HepG2 (cell line): ENCODE measurements around the gene CDK12. TPM values are rescaled to one million over a fixed set of nuclear protein-coding genes. Genes with fewer than 3 reads are reported as not detected.
A peak's percentile ranks its signal among the peaks of the same experiment; 100 is the strongest.

Source experiments
- CCAR2 ChIP-seq: fragments of 200-400 bp; formaldehyde crosslinking; optimal IDR thresholded peaks from 2 replicates; pipeline ENCODE3; 2018; ENCODE audit warnings: low read depth, mild to moderate bottlenecking, low read length, moderate library complexity
- GABPB1 ChIP-seq: IDR thresholded peaks from 2 replicates; pipeline ENCODE4 v1.6.1; 2016; ENCODE audit warnings: mild to moderate bottlenecking, missing genetic modification reagents, moderate library complexity, missing compliant biosample characterization
- HNRNPH1 ChIP-seq: fragments of 200-400 bp; formaldehyde crosslinking; optimal IDR thresholded peaks from 2 replicates; pipeline ENCODE3; 2017; ENCODE audit warnings: mild to moderate bottlenecking, low read depth, low read length
- HOMEZ ChIP-seq: IDR thresholded peaks from 2 replicates; pipeline ENCODE4 v1.6.1; 2016; ENCODE audit warnings: low read depth
- ISX ChIP-seq: sonication (generic); formaldehyde crosslinking; conservative IDR thresholded peaks from 2 replicates; pipeline ENCODE4 v1.5.0; 2020; ENCODE audit warnings: missing genetic modification reagents
- KDM4B ChIP-seq: sonication (generic); formaldehyde crosslinking; IDR thresholded peaks from 2 replicates; pipeline ENCODE4 v1.4.0; 2020; ENCODE audit warnings: missing genetic modification reagents
- KLF16 ChIP-seq, 2 experiments: sonication (generic) in 1 of 2; formaldehyde crosslinking in 1 of 2; IDR thresholded peaks; 2 replicates each; pipeline versions ENCODE4 v1.6.1 to v1.8.0; 2016 to 2023; ENCODE audit warnings: missing genetic modification reagents in 2 of 2, missing compliant biosample characterization in 1 of 2
- NFKB2 ChIP-seq: sonication (generic); formaldehyde crosslinking; IDR thresholded peaks from 2 replicates; pipeline ENCODE4 v1.4.0; 2020; ENCODE audit warnings: missing genetic modification reagents, borderline replicate concordance
- PAX8 ChIP-seq: sonication (generic); formaldehyde crosslinking; IDR thresholded peaks from 2 replicates; pipeline ENCODE4 v1.8.0; 2022; ENCODE audit warnings: mild to moderate bottlenecking, missing genetic modification reagents, borderline replicate concordance
- SMC3 ChIP-seq: IDR thresholded peaks from 2 replicates; pipeline ENCODE4 v1.6.1; 2011; ENCODE audit warnings: low read length, improper control_type of control experiment
- TSC22D2 ChIP-seq: sonication (generic); formaldehyde crosslinking; IDR thresholded peaks from 2 replicates; pipeline ENCODE4 v1.5.1; 2020; ENCODE audit warnings: missing genetic modification reagents, mild to moderate bottlenecking, borderline replicate concordance
- ZBTB33 ChIP-seq: sonication (generic); formaldehyde crosslinking; IDR thresholded peaks from 2 replicates; pipeline ENCODE4 v1.4.0; 2020; ENCODE audit warnings: missing genetic modification reagents
- ZFP1 ChIP-seq: IDR thresholded peaks from 2 replicates; pipeline ENCODE4 v1.6.1; 2016
- ZNF101 ChIP-seq: sonication (generic); formaldehyde crosslinking; IDR thresholded peaks from 2 replicates; pipeline ENCODE4 v1.4.0; 2020; ENCODE audit warnings: mild to moderate bottlenecking, low read depth, missing genetic modification reagents, borderline replicate concordance
- ZNF343 ChIP-seq: sonication (generic); formaldehyde crosslinking; IDR thresholded peaks from 2 replicates; pipeline ENCODE4 v1.4.0; 2020; ENCODE audit warnings: mild to moderate bottlenecking, missing genetic modification reagents
- ZNF451 ChIP-seq: sonication (generic); formaldehyde crosslinking; IDR thresholded peaks from 2 replicates; pipeline ENCODE4 v1.5.0; 2020; ENCODE audit warnings: mild to moderate bottlenecking, missing genetic modification reagents
- ZNF749 ChIP-seq: sonication (generic); formaldehyde crosslinking; IDR thresholded peaks from 2 replicates; pipeline ENCODE4 v1.8.0; 2022; ENCODE audit warnings: mild to moderate bottlenecking, missing genetic modification reagents, moderate library complexity, borderline replicate concordance
- ZNF83 ChIP-seq: sonication (generic); formaldehyde crosslinking; IDR thresholded peaks from 2 replicates; pipeline ENCODE4 v1.4.0; 2020; ENCODE audit warnings: missing genetic modification reagents, mild to moderate bottlenecking, borderline replicate concordance
- polyA plus RNA-seq, 8 experiments: library from polyadenylated mRNA; depleted of rRNA in 3 of 8; stranded (reverse) in 7 of 8; unstranded in 1 of 8; fragments of >200 nt; fragmentation: Illumina TruSeq in 4 of 8; extraction: Trizol in 4 of 8; gene quantifications; 2 replicates each; pipeline versions ENCODE4 v1.2.1 to v1.2.3, GENCODE V29; 2011 to 2016; ENCODE audit warnings: low read depth in 4 of 8, missing spikeins in 1 of 8, mixed read lengths in 1 of 8; ENCODE audit not compliant: insufficient read depth in 1 of 8
- total RNA-seq, 5 experiments: library from RNA; depleted of rRNA; stranded (reverse); fragments of >200 nt; fragmentation: Illumina TruSeq; extraction: Trizol; gene quantifications; 2 replicates each; pipeline ENCODE4 v1.2.3, GENCODE V29; 2016; ENCODE audit warnings: low read depth in 1 of 5
- TF ChIP-seq, protein P1 (sequence below): sonication (generic); formaldehyde crosslinking; IDR thresholded peaks from 2 replicates; pipeline ENCODE4 v1.5.0; 2020; ENCODE audit warnings: missing genetic modification reagents
- TF ChIP-seq, protein P2 (sequence below): sonication (generic); formaldehyde crosslinking; conservative IDR thresholded peaks from 2 replicates; pipeline ENCODE4 v1.4.0; 2020; ENCODE audit warnings: missing genetic modification reagents
- TF ChIP-seq, protein P3 (sequence below): fragments of 450-650 bp; IDR thresholded peaks from 2 replicates; pipeline ENCODE4 v1.6.1; 2017; ENCODE audit warnings: mild to moderate bottlenecking

Gene CDK12
- total and polyA plus RNA-seq, 2 of the 13 experiments (the other 11 are each of a cell fraction or from before 2014, with no cell fraction given) = 24.0 to 88.6 TPM

- TF ChIP-seq ZNF83 = peak; percentile 97; the same call in 1 of the 2 replicates
- TF ChIP-seq TSC22D2 (CRISPR knock-in tag) = no peak
- no peak for TF ChIP-seq HNRNPH1
- TF ChIP-seq ZNF343 (CRISPR knock-in tag) = no peak
- TF ChIP-seq GABPB1 = peak; percentile 73
- peak in 1 of 2 experiments; percentile 99; a peak in 2 of 4 replicates for TF ChIP-seq KLF16 (CRISPR knock-in tag; IDR thresholded peaks at IDR 0.05)
- peak; percentile 96 for TF ChIP-seq ZNF749
- TF ChIP-seq CCAR2 = peak; percentile 98
- TF ChIP-seq NFKB2 (CRISPR knock-in tag) = peak; percentile 91; the same call in 1 of the 2 replicates
- 0 out of 2 replicates have a peak, but pooled peaks have one; percentile 53 for TF ChIP-seq ZNF101
- TF ChIP-seq HOMEZ (CRISPR knock-in tag) = peak; percentile 94
- TF ChIP-seq SMC3 = no peak
- no peak for TF ChIP-seq PAX8 (CRISPR knock-in tag)
- TF ChIP-seq ZFP1 (CRISPR knock-in tag) = peak; percentile 80
- TF ChIP-seq, protein P1, sequence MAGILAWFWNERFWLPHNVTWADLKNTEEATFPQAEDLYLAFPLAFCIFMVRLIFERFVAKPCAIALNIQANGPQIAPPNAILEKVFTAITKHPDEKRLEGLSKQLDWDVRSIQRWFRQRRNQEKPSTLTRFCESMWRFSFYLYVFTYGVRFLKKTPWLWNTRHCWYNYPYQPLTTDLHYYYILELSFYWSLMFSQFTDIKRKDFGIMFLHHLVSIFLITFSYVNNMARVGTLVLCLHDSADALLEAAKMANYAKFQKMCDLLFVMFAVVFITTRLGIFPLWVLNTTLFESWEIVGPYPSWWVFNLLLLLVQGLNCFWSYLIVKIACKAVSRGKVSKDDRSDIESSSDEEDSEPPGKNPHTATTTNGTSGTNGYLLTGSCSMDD (CRISPR knock-in tag) = 0 out of 2 replicates have a peak, but pooled peaks have one; percentile 55
- TF ChIP-seq, protein P2, sequence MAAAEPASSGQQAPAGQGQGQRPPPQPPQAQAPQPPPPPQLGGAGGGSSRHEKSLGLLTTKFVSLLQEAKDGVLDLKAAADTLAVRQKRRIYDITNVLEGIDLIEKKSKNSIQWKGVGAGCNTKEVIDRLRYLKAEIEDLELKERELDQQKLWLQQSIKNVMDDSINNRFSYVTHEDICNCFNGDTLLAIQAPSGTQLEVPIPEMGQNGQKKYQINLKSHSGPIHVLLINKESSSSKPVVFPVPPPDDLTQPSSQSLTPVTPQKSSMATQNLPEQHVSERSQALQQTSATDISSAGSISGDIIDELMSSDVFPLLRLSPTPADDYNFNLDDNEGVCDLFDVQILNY = no peak
- TF ChIP-seq, protein P3, sequence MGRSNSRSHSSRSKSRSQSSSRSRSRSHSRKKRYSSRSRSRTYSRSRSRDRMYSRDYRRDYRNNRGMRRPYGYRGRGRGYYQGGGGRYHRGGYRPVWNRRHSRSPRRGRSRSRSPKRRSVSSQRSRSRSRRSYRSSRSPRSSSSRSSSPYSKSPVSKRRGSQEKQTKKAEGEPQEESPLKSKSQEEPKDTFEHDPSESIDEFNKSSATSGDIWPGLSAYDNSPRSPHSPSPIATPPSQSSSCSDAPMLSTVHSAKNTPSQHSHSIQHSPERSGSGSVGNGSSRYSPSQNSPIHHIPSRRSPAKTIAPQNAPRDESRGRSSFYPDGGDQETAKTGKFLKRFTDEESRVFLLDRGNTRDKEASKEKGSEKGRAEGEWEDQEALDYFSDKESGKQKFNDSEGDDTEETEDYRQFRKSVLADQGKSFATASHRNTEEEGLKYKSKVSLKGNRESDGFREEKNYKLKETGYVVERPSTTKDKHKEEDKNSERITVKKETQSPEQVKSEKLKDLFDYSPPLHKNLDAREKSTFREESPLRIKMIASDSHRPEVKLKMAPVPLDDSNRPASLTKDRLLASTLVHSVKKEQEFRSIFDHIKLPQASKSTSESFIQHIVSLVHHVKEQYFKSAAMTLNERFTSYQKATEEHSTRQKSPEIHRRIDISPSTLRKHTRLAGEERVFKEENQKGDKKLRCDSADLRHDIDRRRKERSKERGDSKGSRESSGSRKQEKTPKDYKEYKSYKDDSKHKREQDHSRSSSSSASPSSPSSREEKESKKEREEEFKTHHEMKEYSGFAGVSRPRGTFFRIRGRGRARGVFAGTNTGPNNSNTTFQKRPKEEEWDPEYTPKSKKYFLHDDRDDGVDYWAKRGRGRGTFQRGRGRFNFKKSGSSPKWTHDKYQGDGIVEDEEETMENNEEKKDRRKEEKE = no peak
- TF ChIP-seq ISX = peak; percentile 80; the same call in 1 of the 2 replicates
- no peak; the same call in 1 of the 2 replicates for TF ChIP-seq KDM4B
- TF ChIP-seq ZNF451 (CRISPR knock-in tag) = peak; percentile 53; the same call in 1 of the 2 replicates
- peak; percentile 81 for TF ChIP-seq ZBTB33
Observed at GRCh38 chr17:39461113-39461925, at the start of gene CDK12 (continued).
